Activated CD4-positive, alpha-beta T cell treated with anti-CD3 and anti-CD28 coated beads, Interleukin-2, amount 10 ng/mL, durations not matched to agents 7 days and 5 days (primary cell): ENCODE data around the gene BRIX1. TPM values are rescaled to one million over a fixed set of nuclear protein-coding genes. Genes with fewer than 3 reads are reported as not detected.
A peak's percentile ranks its signal among the peaks of the same experiment; 100 is the strongest.

ENCODE experiments used
- CTCF ChIA-PET: fragments of 350-600 bp; sonication (Branson Sonifier 250); formaldehyde crosslinking; loops from one replicate; lab custom pipeline; 2021; ENCODE audit warnings: antibody characterized with exemption; lab: Charles Lee
- POLR2A ChIA-PET: fragments of 350-600 bp; sonication (Branson Sonifier 250); formaldehyde crosslinking; loops from one replicate; lab custom pipeline; 2021; ENCODE audit warnings: antibody characterized with exemption; lab: Charles Lee
- DNase-seq: peaks from one replicate; pipeline ENCODE4 v3.0.0-alpha.2; 2020
- H3K27ac Mint-ChIP-seq: one replicate; pipeline ENCODE4 v1.8.0; 2021; ENCODE audit warnings: mild to moderate bottlenecking, moderate library complexity, mixed read lengths
- H3K27me3 Mint-ChIP-seq: one replicate; pipeline ENCODE4 v1.8.0; 2021; ENCODE audit warnings: mixed read lengths
- H3K36me3 Mint-ChIP-seq: one replicate; pipeline ENCODE4 v1.8.0; 2021; ENCODE audit warnings: low read depth, mixed read lengths
- H3K4me1 Mint-ChIP-seq: one replicate; pipeline ENCODE4 v1.8.0; 2021; ENCODE audit warnings: mixed read lengths
- H3K4me3 Mint-ChIP-seq: one replicate; pipeline ENCODE4 v1.8.0; 2021; ENCODE audit warnings: mild to moderate bottlenecking, moderate library complexity, mixed read lengths
- H3K9me3 Mint-ChIP-seq: one replicate; pipeline ENCODE4 v1.8.0; 2021; ENCODE audit warnings: mixed read lengths
- total RNA-seq, 2 experiments: library from RNA; stranded (reverse); gene quantifications; one replicate each; pipeline ENCODE4 v1.2.3, GENCODE V29; 2021

Gene BRIX1
- total RNA-seq: 10 to 100 TPM; 33.3 to 50.5 TPM

- H3K27me3 Mint-ChIP-seq: no peaks in the 10 kb centered on the region
- CTCF ChIA-PET: interaction anchor here (0.6 to 4.5 kb wide), 10 partner anchors 8 to 877 kb away, joined by 3 to 21 read pairs (median 4); partner anchors contain the start of gene DNAJC21
- no peak within 1 kb of the TSS for H3K27ac Mint-ChIP-seq
- H3K36me3 Mint-ChIP-seq: peaks cover 32% of the 10 kb centered on the region
- no peaks in the 10 kb centered on the region for H3K9me3 Mint-ChIP-seq
- no peak within 1 kb of the TSS for H3K4me3 Mint-ChIP-seq
- peaks cover 38% of the 10 kb centered on the region for H3K4me1 Mint-ChIP-seq
- DNase-seq: peak; percentile 96
- POLR2A ChIA-PET: interaction anchor here (0.7 to 1.4 kb wide), 3 partner anchors 14 to 315 kb away, joined by 3 to 10 read pairs (median 5); partner anchors contain the start of gene DNAJC21
These were observed at the start of gene BRIX1, which contains the start of gene RAD1 for GRCh38 chr5:34915139-34915855. TSS of gene BRIX1 (plus strand) at chr5:34915711. CDS start at chr5:34915739, 28 bp downstream. TSS of gene RAD1 (minus strand) at chr5:34915504. CDS start at chr5:34914892, 612 bp downstream.

- no peak for DNase-seq
- H3K36me3 Mint-ChIP-seq: no peaks in the 10 kb centered on the region
- H3K9me3 Mint-ChIP-seq: no peaks in the 10 kb centered on the region
- CTCF ChIA-PET: no interaction called here
- H3K4me3 Mint-ChIP-seq: no peak overlapping the region
- H3K4me1 Mint-ChIP-seq: no peaks in the 10 kb centered on the region
- POLR2A ChIA-PET: no interaction called here
- H3K27ac Mint-ChIP-seq: no peak overlapping the region
- no peaks in the 10 kb centered on the region for H3K27me3 Mint-ChIP-seq
These were observed 48.5 kb upstream of the BRIX1 start for GRCh38 chr5:34866989-34867471.

- H3K36me3 Mint-ChIP-seq: no peaks in the 10 kb centered on the region
- no peak for DNase-seq
- CTCF ChIA-PET: interaction anchor here (1.1 kb wide), 1 partner anchor 319 kb away, joined by 3 read pairs; no protein-coding TSS in a partner anchor
- H3K4me3 Mint-ChIP-seq: no peak overlapping the region
- H3K9me3 Mint-ChIP-seq: no peaks in the 10 kb centered on the region
- POLR2A ChIA-PET: no interaction called here
- no peaks in the 10 kb centered on the region for H3K27me3 Mint-ChIP-seq
- no peaks in the 10 kb centered on the region for H3K4me1 Mint-ChIP-seq
- H3K27ac Mint-ChIP-seq: no peak overlapping the region
These were observed 47.9 kb upstream of the BRIX1 start for GRCh38 chr5:34867660-34868059.

- H3K4me1 Mint-ChIP-seq: no peaks in the 10 kb centered on the region
- ChIA-PET POLR2A (no interaction called here), CTCF (interaction anchor here (1.1 to 1.3 kb wide), 2 partner anchors 16 to 320 kb away, joined by 3 read pairs; no protein-coding TSS in a partner anchor)
- no peaks in the 10 kb centered on the region for H3K27me3 Mint-ChIP-seq
- H3K4me3 Mint-ChIP-seq: no peak overlapping the region
- H3K9me3 Mint-ChIP-seq: no peaks in the 10 kb centered on the region
- no peak overlapping the region for H3K27ac Mint-ChIP-seq
- no peak for DNase-seq
- no peaks in the 10 kb centered on the region for H3K36me3 Mint-ChIP-seq
These were observed 46.7 kb upstream of the BRIX1 start for GRCh38 chr5:34868791-34869190.

- CTCF ChIA-PET: interaction anchor here (1.3 kb wide), 1 partner anchor 16 kb away, joined by 3 read pairs; no protein-coding TSS in a partner anchor
- no peak for DNase-seq
- H3K4me1 Mint-ChIP-seq: no peaks in the 10 kb centered on the region
- H3K36me3 Mint-ChIP-seq: no peaks in the 10 kb centered on the region
- H3K27ac Mint-ChIP-seq: no peak overlapping the region
- POLR2A ChIA-PET: no interaction called here
- H3K27me3 Mint-ChIP-seq: no peaks in the 10 kb centered on the region
- no peak overlapping the region for H3K4me3 Mint-ChIP-seq
- no peaks in the 10 kb centered on the region for H3K9me3 Mint-ChIP-seq
These were observed 46.3 kb upstream of the BRIX1 start for GRCh38 chr5:34869256-34869655.

- Mint-ChIP-seq H3K9me3 (no peaks in the 10 kb centered on the region), H3K4me1 (no peaks in the 10 kb centered on the region), H3K36me3 (no peaks in the 10 kb centered on the region), H3K4me3 (no peak overlapping the region), H3K27ac (no peak overlapping the region), H3K27me3 (peaks cover under 1% of the 10 kb centered on the region)
- POLR2A ChIA-PET: no interaction called here
- DNase-seq: no peak
- CTCF ChIA-PET: no interaction called here
These were observed 45.1 kb upstream of the BRIX1 start for GRCh38 chr5:34870382-34870781.

- DNase-seq: no peak
- ChIA-PET POLR2A (no interaction called here), CTCF (no interaction called here)
- peaks cover 4% of the 10 kb centered on the region for H3K9me3 Mint-ChIP-seq
- no peak overlapping the region for H3K4me3 Mint-ChIP-seq
- H3K27ac Mint-ChIP-seq: no peak overlapping the region
- peaks cover 7% of the 10 kb centered on the region for H3K27me3 Mint-ChIP-seq
- H3K36me3 Mint-ChIP-seq: no peaks in the 10 kb centered on the region
- no peaks in the 10 kb centered on the region for H3K4me1 Mint-ChIP-seq
These were observed 39.2 kb upstream of the BRIX1 start for GRCh38 chr5:34876275-34876674.

- H3K27me3 Mint-ChIP-seq: peaks cover 3% of the 10 kb centered on the region
- POLR2A ChIA-PET: interaction anchor here (0.6 kb wide), 1 partner anchor 155 kb away, joined by 3 read pairs; no protein-coding TSS in a partner anchor
- no peaks in the 10 kb centered on the region for H3K9me3 Mint-ChIP-seq
- DNase-seq: no peak
- no peaks in the 10 kb centered on the region for H3K36me3 Mint-ChIP-seq
- H3K4me3 Mint-ChIP-seq: no peak overlapping the region
- H3K27ac Mint-ChIP-seq: no peak overlapping the region
- no peaks in the 10 kb centered on the region for H3K4me1 Mint-ChIP-seq
- CTCF ChIA-PET: no interaction called here
These were observed 34.3 kb upstream of the BRIX1 start for GRCh38 chr5:34881246-34881645.

- Mint-ChIP-seq H3K4me3 (no peak overlapping the region), H3K27ac (no peak overlapping the region), H3K27me3 (peaks cover 2% of the 10 kb centered on the region), H3K9me3 (no peaks in the 10 kb centered on the region), H3K36me3 (no peaks in the 10 kb centered on the region), H3K4me1 (no peaks in the 10 kb centered on the region)
- no peak for DNase-seq
- CTCF ChIA-PET: interaction anchor here (0.6 to 1.0 kb wide), 3 partner anchors 160 to 389 kb away, joined by 3 to 6 read pairs (median 3); no protein-coding TSS in a partner anchor
- POLR2A ChIA-PET: no interaction called here
These were observed 29.0 kb upstream of the BRIX1 start for GRCh38 chr5:34886392-34887119.

- DNase-seq: no peak
- Mint-ChIP-seq H3K27ac (no peak overlapping the region), H3K9me3 (no peaks in the 10 kb centered on the region), H3K36me3 (no peaks in the 10 kb centered on the region), H3K4me1 (no peaks in the 10 kb centered on the region), H3K27me3 (peaks cover 2% of the 10 kb centered on the region), H3K4me3 (no peak overlapping the region)
- ChIA-PET POLR2A (no interaction called here), CTCF (no interaction called here)
These were observed 26.1 kb upstream of the BRIX1 start for GRCh38 chr5:34889394-34889793.

GRCh38 chr5:34891981-34892380 lies 23.5 kb upstream of the BRIX1 start:
- no peak overlapping the region for H3K27ac Mint-ChIP-seq
- no peak overlapping the region for H3K4me3 Mint-ChIP-seq
- H3K36me3 Mint-ChIP-seq: peaks cover 1% of the 10 kb centered on the region
- H3K4me1 Mint-ChIP-seq: no peaks in the 10 kb centered on the region
- CTCF ChIA-PET: interaction anchor here (0.8 to 1.9 kb wide), 3 partner anchors 11 to 24 kb away, joined by 3 to 5 read pairs (median 5); partner anchors contain the start of genes BRIX1 and RAD1
- no peak for DNase-seq
- H3K9me3 Mint-ChIP-seq: no peaks in the 10 kb centered on the region
- no peaks in the 10 kb centered on the region for H3K27me3 Mint-ChIP-seq
- POLR2A ChIA-PET: no interaction called here

- no peaks in the 10 kb centered on the region for H3K27me3 Mint-ChIP-seq
- ChIA-PET POLR2A (no interaction called here), CTCF (interaction anchor here (0.8 to 1.9 kb wide), 4 partner anchors 10 to 398 kb away, joined by 3 to 5 read pairs (median 5); partner anchors contain the start of genes BRIX1 and RAD1)
These were observed 23.1 kb upstream of the BRIX1 start for GRCh38 chr5:34892414-34892813.

More at GRCh38 chr5:34892414-34892813, 23.1 kb upstream of the BRIX1 start:
- H3K9me3 Mint-ChIP-seq: no peaks in the 10 kb centered on the region
- H3K4me1 Mint-ChIP-seq: no peaks in the 10 kb centered on the region
- DNase-seq: no peak
- H3K27ac Mint-ChIP-seq: no peak overlapping the region
- peaks cover 1% of the 10 kb centered on the region for H3K36me3 Mint-ChIP-seq
- no peak overlapping the region for H3K4me3 Mint-ChIP-seq
